ENCODE results near the gene GSX2.

DNA sequence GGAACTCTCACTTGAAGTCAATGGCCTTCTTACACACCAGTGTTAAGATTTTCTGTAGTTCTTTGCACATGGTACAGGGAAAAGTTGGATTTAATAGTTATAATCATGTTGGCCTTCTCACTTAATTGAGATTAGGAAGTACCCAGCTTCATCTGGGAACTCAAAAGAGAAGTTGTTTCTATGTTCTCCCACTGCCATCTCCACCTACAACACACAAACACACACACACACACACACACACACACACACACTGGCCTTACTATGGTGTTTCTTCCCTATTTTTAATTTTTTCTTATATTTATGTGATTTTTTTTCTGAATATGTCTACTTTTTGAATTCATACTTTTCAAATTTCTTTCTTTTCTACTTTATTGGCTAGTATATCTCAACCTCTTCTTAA is 25.6 kb upstream of the GSX2 start:
- TF ChIP-seq SIN3A (IDR thresholded peaks at IDR 0.05; ENCODE audit: borderline replicate concordance, insufficient read depth, low read length) (no peak), POLR2AphosphoS5 (IDR thresholded peaks at IDR 0.05; ENCODE audit: low read depth, low read length) (no peak)
